H9 (cell line): ENCODE results near the gene DMBT1. TPM values are rescaled to one million over a fixed set of nuclear protein-coding genes. Genes with fewer than 3 reads are reported as not detected.

Experiments used
- DNase-seq: peaks from one replicate; pipeline ENCODE4 v3.0.0-alpha.2; 2017
- H2AFZ ChIP-seq: one replicate; pipeline ENCODE4 v1.6.1; 2013; ENCODE audit warnings: mild to moderate bottlenecking, low read length, control low read depth, moderate library complexity
- H2AK5ac ChIP-seq: 2 replicates; pipeline ENCODE4 v1.6.1; 2013; ENCODE audit warnings: low read length, control low read depth, mixed read lengths; ENCODE audit not compliant: insufficient read length
- H2BK120ac ChIP-seq: one replicate; pipeline ENCODE4 v1.6.1; 2013; ENCODE audit warnings: low read depth, mild to moderate bottlenecking, low read length, control low read depth, inconsistent platforms; ENCODE audit not compliant: poor library complexity, severe bottlenecking
- H2BK12ac ChIP-seq: 2 replicates; pipeline ENCODE4 v1.6.1; 2013; ENCODE audit warnings: low read length, control low read depth, mixed read lengths, low read depth; ENCODE audit not compliant: insufficient read length
- H2BK15ac ChIP-seq: 2 replicates; pipeline ENCODE4 v1.6.1; 2013; ENCODE audit warnings: low read depth, low read length, control low read depth
- H2BK20ac ChIP-seq: one replicate; pipeline ENCODE4 v1.6.1; 2013; ENCODE audit warnings: low read depth, mild to moderate bottlenecking, low read length, control low read depth, inconsistent platforms; ENCODE audit not compliant: poor library complexity, severe bottlenecking
- H2BK5ac ChIP-seq: 2 replicates; pipeline ENCODE4 v1.6.1; 2013; ENCODE audit warnings: low read length, control low read depth, mixed read lengths; ENCODE audit not compliant: insufficient read length
- H3K14ac ChIP-seq: 2 replicates; pipeline ENCODE4 v1.6.1; 2013; ENCODE audit warnings: low read length, control low read depth; ENCODE audit not compliant: insufficient read depth
- H3K18ac ChIP-seq: 2 replicates; pipeline ENCODE4 v1.6.1; 2013; ENCODE audit warnings: low read depth, mild to moderate bottlenecking, mixed read lengths, low read length, control low read depth; ENCODE audit not compliant: insufficient read length
- H3K23ac ChIP-seq: 2 replicates; pipeline ENCODE4 v1.6.1; 2013; ENCODE audit warnings: low read length, control low read depth, mixed read lengths, low read depth; ENCODE audit not compliant: insufficient read length
- H3K23me2 ChIP-seq: 2 replicates; pipeline ENCODE4 v1.6.1; 2013; ENCODE audit warnings: low read depth, mild to moderate bottlenecking, mixed read lengths, low read length, control low read depth; ENCODE audit not compliant: insufficient read length, poor library complexity, severe bottlenecking
- H3K27ac ChIP-seq: 2 replicates; pipeline ENCODE4 v1.5.1; 2013; ENCODE audit warnings: low read length, control low read depth, mixed read lengths, low read depth; ENCODE audit not compliant: insufficient read length
- H3K27me3 ChIP-seq: 2 replicates; pipeline ENCODE4 v1.6.1; 2013; ENCODE audit warnings: low read length, control low read depth, inconsistent platforms; ENCODE audit not compliant: insufficient read depth
- H3K4ac ChIP-seq: 2 replicates; pipeline ENCODE4 v1.6.1; 2013; ENCODE audit warnings: low read depth, mild to moderate bottlenecking, control low read depth, inconsistent platforms, low read length, moderate library complexity
- H3K4me1 ChIP-seq: 2 replicates; pipeline ENCODE4 v1.6.1; 2013; ENCODE audit warnings: low read length, control low read depth, inconsistent platforms; ENCODE audit not compliant: insufficient read depth
- H3K4me2 ChIP-seq: 2 replicates; pipeline ENCODE4 v1.6.1; 2013; ENCODE audit warnings: low read length, control low read depth, mixed read lengths; ENCODE audit not compliant: insufficient read length, insufficient read depth
- H3K56ac ChIP-seq: 2 replicates; pipeline ENCODE4 v1.6.1; 2013; ENCODE audit warnings: low read depth, mild to moderate bottlenecking, mixed read lengths, low read length, control low read depth; ENCODE audit not compliant: insufficient read length
- H3K79me1 ChIP-seq: 2 replicates; pipeline ENCODE4 v1.6.1; 2013; ENCODE audit warnings: low read depth, mild to moderate bottlenecking, moderate library complexity, low read length, control low read depth, inconsistent platforms; ENCODE audit not compliant: insufficient read depth, poor library complexity, severe bottlenecking
- H3K79me2 ChIP-seq: 2 replicates; pipeline ENCODE4 v1.6.1; 2013; ENCODE audit warnings: low read length, control low read depth, inconsistent platforms; ENCODE audit not compliant: insufficient read depth
- H3K9ac ChIP-seq: 2 replicates; pipeline ENCODE4 v1.6.1; 2013; ENCODE audit warnings: low read length, control low read depth, mixed read lengths; ENCODE audit not compliant: insufficient read length; ENCODE audit errors: extremely low read depth
- H3K9me3 ChIP-seq: one replicate; pipeline ENCODE4 v1.6.1; 2013; ENCODE audit warnings: low read depth, low read length, inconsistent platforms; ENCODE audit not compliant: control insufficient read depth
- H3T11ph ChIP-seq: one replicate; pipeline ENCODE4 v1.6.1; 2013; ENCODE audit warnings: mild to moderate bottlenecking, low read length, control low read depth, inconsistent platforms
- H4K20me1 ChIP-seq: one replicate; pipeline ENCODE4 v1.6.1; 2013; ENCODE audit not compliant: control insufficient read depth, insufficient read length, insufficient read depth
- H4K5ac ChIP-seq: 2 replicates; pipeline ENCODE4 v1.6.1; 2013; ENCODE audit warnings: low read depth, mild to moderate bottlenecking, mixed read lengths, low read length, control low read depth; ENCODE audit not compliant: insufficient read length
- H4K8ac ChIP-seq: replicated peaks from 2 replicates; pipeline ENCODE4 v1.6.1; 2013; ENCODE audit warnings: low read length, control low read depth, mixed read lengths, low read depth; ENCODE audit not compliant: insufficient read length
- H4K91ac ChIP-seq: 2 replicates; pipeline ENCODE4 v1.6.1; 2013; ENCODE audit warnings: low read depth, mild to moderate bottlenecking, moderate library complexity, mixed read lengths, low read length, control low read depth; ENCODE audit not compliant: insufficient read length
- H3K27ac Mint-ChIP-seq, 3 experiments: 2 replicates in 2 of 3; 3 replicates in 1 of 3; pipeline ENCODE4 v1.8.0; 2020 to 2021; ENCODE audit warnings: mixed read lengths in 3 of 3, mild to moderate bottlenecking in 1 of 3, moderate library complexity in 1 of 3
- H3K27me3 Mint-ChIP-seq: 2 replicates; pipeline ENCODE4 v1.8.0; 2021; ENCODE audit warnings: low read depth, mild to moderate bottlenecking, moderate library complexity, mixed read lengths
- H3K36me3 Mint-ChIP-seq, 3 experiments: 2 replicates in 2 of 3; 3 replicates in 1 of 3; pipeline ENCODE4 v1.8.0; 2020 to 2021; ENCODE audit warnings: low read depth in 3 of 3, mixed read lengths in 3 of 3; ENCODE audit not compliant: insufficient read depth in 1 of 3
- H3K4me1 Mint-ChIP-seq, 2 experiments: 2 replicates each; pipeline ENCODE4 v1.8.0; 2020; ENCODE audit warnings: mixed read lengths in 2 of 2
- H3K4me3 Mint-ChIP-seq, 2 experiments: 2 replicates in 1 of 2; 3 replicates in 1 of 2; pipeline ENCODE4 v1.8.0; 2020 to 2021; ENCODE audit warnings: mild to moderate bottlenecking in 2 of 2, mixed read lengths in 2 of 2, moderate library complexity in 1 of 2
- H3K9me3 Mint-ChIP-seq, 2 experiments: 2 replicates in 1 of 2; 3 replicates in 1 of 2; pipeline ENCODE4 v1.8.0; 2020; ENCODE audit warnings: mild to moderate bottlenecking in 2 of 2, mixed read lengths in 2 of 2, moderate library complexity in 1 of 2
- CTCF ChIP-seq: fragments of 200-600 bp; sonication (generic); conservative IDR thresholded peaks from 3 replicates; pipeline ENCODE4 v1.8.0; 2021; ENCODE audit warnings: antibody characterized with exemption, mild to moderate bottlenecking
- WGBS: extraction: QIAGEN DNeasy Blood & Tissue Kit; methylation state at CpG from one replicate; pipeline ENCODE4 v1.1.7; 2013; ENCODE audit warnings: missing lambda C conversion rate, low lambda C conversion rate, mixed read lengths; ENCODE audit not compliant: insufficient read length; ENCODE audit errors: extremely low coverage; 5-methylcytosine and 5-hydroxymethylcytosine counted together
- total RNA-seq: library from RNA; stranded (reverse); gene quantifications from 2 replicates; pipeline ENCODE4 v1.2.1, GENCODE V29; 2021

The DMBT1 gene
- total RNA-seq, 1 experiment from 2014 or later, result 0.04 TPM

DNA sequence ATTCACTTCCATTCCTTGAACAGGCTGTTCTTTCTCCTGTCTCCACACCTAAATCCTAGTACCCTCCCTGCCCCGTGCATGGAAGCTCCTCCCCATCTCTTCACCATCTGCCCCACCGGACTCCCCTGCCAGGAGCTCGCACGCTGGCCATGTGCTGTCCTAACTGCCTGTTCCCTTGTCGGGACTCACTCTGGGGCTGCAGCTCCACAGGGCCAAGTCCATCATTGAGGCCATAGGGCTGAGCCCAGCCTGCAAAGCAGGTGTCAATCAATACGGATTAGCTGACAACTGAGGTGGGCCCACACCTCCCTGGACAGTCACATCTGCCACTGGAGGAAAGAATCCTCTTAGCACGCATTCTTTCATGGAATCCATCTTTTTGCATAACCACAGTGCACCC, 41.4 kb upstream of the DMBT1 start:
- H3K79me1 ChIP-seq, result no peaks in the 10 kb centered on the region
- no peaks in the 10 kb centered on the region for H3K79me2 ChIP-seq
- H3K14ac ChIP-seq, result no peak overlapping the region
- H3K23ac ChIP-seq, result no peak overlapping the region
- Mint-ChIP-seq H3K9me3 (peaks cover 4 to 8% of the 10 kb centered on the region in 2 experiments; a peak in 4 of 5 replicates), H3K4me3 (no peak overlapping the region), H3K27me3 (peaks cover 4% of the 10 kb centered on the region), H3K4me1 (peaks cover 2 to 4% of the 10 kb centered on the region in 2 experiments; a peak in 2 of 4 replicates), H3K27ac (no peak overlapping the region; a peak in 1 of 7 replicates), H3K36me3 (peaks cover 0 to 2% (median 0%) of the 10 kb centered on the region in 3 experiments; a peak in 3 of 7 replicates)
- H3K23me2 ChIP-seq, result no peaks in the 10 kb centered on the region
- H2AFZ ChIP-seq, result no peak overlapping the region
- H2BK5ac ChIP-seq, result no peak overlapping the region
- H2BK15ac ChIP-seq, result no peak overlapping the region
- H4K91ac ChIP-seq, result no peak overlapping the region
- no peak overlapping the region for H2AK5ac ChIP-seq
- H3K4me2 ChIP-seq, result no peak overlapping the region
- DNase-seq, result no peak
- H3K4ac ChIP-seq, result no peak overlapping the region
- H3K9me3 ChIP-seq, result no peaks in the 10 kb centered on the region
- no peak overlapping the region for H4K8ac ChIP-seq
- H4K20me1 ChIP-seq, result no peaks in the 10 kb centered on the region
- H2BK20ac ChIP-seq, result no peak overlapping the region
- H2BK120ac ChIP-seq, result no peak overlapping the region
- no peaks in the 10 kb centered on the region for H3K4me1 ChIP-seq
- no peaks in the 10 kb centered on the region for H3K27me3 ChIP-seq
- H3K56ac ChIP-seq, result no peak overlapping the region
- TF ChIP-seq CTCF, result no peak
- no peak overlapping the region for H4K5ac ChIP-seq
- no peak overlapping the region for H3T11ph ChIP-seq
- no peak overlapping the region for H2BK12ac ChIP-seq
- no peak overlapping the region for H3K27ac ChIP-seq
- no peak overlapping the region for H3K9ac ChIP-seq
- no peak overlapping the region for H3K18ac ChIP-seq
- WGBS, result no CpG with 5 or more reads among the region's 7 CpGs
